Activated T-cell treated with anti-CD3 and anti-CD28 coated beads for 4 hours (primary cell): ENCODE data around the gene NFE2.
"Not testable (repeated sequence)": the region's sequence is repeated elsewhere in the genome, so short reads cannot be mapped to it uniquely, and the experiment has no call there.

ENCODE experiments used
- DNase-seq: peaks from one replicate; pipeline ENCODE4 v3.0.0-alpha.2; 2020

The NFE2 gene

DNA sequence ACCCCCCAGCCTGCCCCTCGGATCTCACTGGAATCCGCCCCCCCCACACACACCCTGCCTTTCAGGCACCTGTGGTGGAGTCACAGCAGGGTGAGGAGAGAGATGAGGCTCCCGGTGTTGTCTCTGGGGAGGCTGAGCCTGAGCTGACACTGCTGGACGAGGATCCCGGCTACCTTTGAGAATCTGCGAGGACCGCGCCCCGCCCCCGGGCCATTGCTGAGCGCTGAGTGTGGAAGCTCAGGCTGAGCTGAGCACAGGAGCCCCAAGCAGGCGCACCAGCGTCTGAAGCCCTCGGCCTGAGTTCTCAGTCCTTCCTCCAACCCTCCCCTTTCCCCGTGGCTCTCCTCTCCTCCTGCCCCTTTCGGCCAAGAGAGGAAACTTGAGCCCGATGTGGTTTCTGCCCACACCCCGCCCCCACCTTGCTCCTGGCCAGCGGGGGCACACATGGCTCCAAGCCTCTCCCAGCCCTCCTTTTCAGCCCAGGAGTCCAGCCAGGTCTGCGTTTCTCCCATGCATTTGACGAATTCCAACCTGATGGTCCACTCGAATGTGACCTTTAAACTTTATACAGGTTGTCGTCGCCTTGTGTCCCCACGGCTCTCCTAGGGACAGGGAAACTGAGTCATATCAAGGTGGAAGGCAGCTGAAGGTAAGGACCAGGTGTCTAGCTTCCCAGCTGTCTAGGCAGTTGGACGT, at the start of gene NFE2:
NFE2 (minus strand) TSS at position 284 of the 696 bp plus-strand sequence. CDS start 5,767 bp downstream, outside the sequence.
- DNase-seq: peak; percentile 16

DNA sequence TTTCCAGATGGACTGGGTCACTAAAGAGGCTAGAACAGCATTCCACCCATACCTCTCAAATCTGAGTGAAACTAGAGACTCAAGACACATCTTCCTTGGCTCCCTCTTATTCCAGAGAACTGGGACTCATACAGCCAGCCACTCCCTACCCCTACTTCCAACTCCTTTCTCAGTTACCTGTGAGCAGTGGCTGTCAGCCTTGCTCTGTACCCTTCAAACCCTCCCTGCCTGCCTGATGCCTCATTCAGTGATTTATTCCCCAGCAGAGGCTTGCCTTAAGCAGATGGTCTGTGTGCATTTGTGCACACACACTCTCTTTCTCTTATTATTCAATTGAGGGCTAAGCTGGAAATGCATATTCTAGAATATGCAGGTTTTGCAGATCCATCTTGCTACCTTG, 48.9 kb upstream of the NFE2 start:
- DNase-seq: no peak

DNA sequence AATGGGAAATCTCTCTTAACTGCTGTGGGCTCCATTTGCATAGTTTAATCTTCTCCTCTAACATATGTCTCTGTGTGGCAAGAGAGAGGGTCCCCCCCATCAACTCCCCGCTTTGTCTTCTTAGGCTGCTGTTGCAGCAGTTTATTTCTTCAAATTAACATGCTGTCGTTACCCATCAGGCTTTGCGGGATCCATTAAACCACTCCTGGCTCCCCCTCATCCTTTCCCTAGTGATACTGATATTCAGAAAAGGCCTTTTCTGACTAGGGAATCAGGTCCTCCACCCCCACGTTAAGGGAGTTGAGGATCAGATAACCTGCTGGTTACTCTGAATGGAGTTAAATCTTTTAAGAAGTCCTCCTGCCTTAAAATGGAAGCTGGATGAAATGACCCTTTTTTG, 48.2 kb upstream of the NFE2 start:
- no peak for DNase-seq

DNA sequence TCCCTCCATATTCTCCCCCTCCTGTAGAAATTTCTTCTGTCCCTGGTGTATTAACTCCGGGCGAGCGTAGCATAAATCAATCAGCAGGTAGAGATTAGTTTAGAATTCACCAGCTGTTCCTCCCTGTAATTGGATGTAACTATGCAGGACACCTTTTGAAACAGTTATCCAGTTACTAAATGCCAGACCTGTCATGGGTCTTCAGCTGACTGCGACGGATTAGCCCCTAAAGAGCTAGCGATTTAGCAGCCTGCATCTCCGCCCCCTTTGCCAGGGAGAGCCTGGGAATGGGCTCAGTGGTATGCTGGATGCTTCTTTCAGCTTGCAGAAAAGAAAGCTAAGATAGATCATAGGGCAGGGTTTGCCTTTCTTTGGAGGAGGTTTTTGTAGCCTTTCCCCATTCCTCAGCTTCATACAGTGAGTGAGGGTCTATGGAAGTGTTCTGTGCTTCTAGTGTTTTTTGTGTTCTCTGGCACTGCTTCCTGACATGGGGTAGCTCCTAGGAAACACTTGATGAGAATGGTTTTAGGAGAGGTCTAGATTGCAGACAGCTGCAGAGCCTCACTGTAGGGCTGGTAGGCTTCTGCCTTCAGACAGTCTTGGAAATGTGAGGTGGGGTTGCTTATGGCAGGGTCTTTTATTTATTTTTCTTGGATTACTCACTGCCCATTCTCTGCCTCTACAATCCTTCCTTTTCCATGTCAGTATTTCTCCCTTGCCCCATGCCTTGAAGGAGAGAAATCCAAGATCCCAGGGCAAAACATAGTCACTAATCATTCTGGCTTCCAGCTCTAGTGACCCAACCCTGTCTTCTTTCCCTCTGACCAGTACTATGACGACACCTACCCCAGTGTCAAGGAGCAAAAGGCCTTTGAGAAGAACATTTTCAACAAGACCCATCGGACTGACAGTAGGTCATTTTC, 40.8 kb upstream of the NFE2 start:
- DNase-seq: no peak

DNA sequence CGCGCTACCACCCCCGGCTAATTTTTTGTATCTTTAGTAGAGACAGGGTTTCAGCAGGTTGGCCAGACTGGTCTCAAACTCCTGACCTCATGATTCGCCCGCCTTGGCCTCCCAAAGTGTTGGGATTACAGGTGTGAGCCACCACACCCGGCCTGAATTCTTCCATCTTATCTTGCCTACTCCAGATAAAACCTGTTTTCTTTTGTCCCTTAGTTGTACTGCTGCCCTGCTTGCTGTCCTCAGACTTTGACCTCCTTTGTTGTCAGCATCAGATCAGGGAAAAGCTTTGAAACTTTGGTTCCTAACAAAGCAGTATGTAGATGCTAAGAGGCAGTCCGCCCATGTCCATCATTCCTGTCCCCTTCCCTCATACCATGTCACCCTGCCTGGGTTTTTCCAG, 40.0 kb upstream of the NFE2 start:
- DNase-seq: no peak

DNA sequence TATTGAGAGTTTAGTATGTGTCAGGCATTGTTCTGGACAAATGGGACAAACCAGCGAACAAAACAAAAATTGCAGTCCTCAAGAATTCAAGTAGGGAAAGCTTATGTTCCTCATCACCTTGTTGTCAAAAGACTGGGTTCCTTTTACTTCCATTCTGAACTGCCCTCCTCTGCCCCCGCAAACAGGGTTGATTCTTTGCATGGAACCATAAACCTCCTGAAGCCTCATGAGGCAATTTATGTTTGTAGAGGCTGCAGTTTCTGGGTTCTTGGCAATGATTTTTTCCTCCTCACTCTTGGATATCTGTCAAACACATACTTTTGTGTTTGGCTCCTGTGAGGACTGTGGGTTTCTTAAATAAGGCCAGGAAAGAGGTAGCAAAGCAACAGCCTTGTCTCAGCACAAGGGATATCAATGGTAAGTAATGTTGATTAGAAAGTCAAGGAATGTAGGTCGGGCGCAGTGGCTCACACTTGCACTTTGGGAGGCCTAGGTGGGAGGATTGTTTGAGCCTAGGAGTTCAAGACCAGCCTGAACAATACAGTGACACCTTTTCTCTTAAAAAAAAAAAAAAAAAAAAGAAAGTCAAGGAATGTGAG, 38.0 kb upstream of the NFE2 start:
- DNase-seq: no peak

DNA sequence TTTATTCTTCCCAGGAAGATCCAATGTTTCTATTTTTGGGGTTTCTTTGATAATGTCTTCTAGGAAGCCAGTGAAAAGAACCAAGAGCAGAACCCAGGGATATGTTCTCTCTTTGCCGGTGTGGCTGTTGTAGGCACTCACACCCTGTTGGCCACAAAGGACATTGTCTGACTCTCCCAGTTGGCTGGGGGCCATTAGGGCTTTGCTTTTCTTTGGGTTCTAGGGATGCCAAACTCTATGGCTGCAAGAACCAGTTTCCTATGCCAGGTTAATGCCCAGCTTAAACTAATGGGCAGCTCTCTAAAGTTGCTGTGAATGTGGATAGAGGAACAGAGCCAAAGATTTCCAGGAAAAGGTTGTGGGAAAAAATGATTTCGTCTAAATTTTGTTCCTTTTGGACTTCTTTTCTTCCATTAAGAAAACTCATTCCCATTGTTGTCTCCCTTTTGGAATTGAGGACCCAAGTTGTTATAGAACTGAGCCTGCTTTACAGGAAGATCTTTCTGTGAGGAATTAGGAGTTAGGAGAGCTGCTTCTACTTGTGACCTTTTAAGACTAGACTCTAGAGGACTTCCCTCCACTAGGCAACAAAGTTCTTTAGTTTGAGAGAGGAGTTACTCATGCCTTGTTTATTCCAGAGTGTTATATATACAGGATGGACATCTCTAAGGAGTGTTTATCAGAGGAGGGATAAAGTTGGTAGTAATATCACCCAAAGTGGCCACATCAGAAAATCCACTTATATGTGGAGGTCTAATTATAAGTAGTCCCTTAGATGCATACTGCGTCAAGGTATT, 37.2 kb upstream of the NFE2 start:
- no peak for DNase-seq

DNA sequence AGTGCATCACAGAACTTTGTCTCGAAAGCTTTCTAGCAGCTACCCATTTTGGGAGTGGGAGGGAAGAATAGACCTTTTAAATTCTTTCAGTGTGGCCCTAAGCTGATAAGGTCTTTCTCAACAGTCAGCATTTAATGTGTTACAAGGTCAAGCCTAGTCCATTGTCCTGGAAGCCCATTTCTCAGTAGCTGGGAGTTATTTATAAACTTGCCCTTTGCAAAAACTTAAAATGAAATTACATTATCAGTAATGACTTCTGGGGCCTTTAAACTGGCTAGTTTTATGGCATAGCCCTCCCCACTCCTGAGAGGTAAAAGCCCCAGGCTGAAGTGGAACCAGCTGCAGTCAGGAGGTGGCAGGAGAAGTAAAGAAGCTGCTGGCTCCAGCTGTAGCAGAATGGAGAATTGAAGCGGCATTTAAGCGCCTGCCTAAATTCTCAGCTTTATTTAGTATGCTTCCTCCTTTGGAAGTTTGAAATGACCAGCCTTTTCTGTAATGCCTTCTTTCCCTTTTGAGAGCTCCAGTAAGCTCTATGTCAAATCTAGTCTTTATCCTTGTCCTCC, 36.5 kb upstream of the NFE2 start:
- DNase-seq: no peak

DNA sequence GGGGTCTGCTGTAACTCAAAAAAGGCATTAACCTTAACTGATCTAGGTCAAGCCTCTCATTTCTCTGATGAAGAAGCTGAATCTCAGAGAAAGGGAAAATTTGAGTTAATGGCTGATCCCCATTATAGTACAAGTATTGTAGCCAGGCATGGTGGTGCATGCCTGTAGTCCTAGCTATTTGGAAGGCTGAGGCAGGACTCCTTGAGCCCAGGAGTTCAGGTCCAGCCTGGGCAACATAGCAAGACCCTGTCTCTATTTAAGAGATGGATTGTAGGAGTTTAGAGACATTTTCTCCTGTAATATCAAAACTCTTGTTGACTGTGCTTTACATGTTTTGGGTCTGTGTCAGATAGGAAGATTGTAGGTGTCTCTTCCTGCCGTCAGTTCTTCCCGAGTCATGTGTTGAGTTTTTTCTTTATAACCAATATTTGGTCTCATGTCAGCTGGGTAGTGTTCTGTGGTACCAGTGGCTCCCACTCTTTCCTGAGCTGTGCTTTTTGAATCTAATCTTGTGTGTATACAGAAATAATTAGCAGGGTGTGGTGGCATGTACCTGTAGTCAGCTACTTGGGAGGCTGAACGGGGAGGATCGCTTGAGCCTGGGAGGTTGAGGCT, 32.7 kb upstream of the NFE2 start:
- DNase-seq: no peak

DNA sequence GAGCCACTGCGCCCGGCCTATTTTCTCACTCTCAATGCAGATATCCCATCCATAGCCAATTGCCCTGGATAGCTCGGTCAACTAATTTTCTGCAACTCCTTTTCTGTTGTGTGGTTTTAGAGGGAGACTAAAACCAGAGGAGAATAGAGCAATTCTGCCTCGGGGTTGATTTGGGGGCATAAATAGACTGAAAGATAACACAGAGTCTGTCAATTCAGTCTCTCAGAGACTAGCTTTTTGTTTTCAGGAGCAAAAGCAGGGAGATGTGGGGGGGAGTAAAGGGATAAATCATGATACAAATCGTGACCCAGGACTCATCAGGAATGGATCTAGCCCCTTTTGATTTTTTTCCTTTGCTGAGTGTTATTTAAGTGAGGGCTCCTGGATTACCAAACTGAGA, 30.6 kb upstream of the NFE2 start:
- no peak for DNase-seq

DNA sequence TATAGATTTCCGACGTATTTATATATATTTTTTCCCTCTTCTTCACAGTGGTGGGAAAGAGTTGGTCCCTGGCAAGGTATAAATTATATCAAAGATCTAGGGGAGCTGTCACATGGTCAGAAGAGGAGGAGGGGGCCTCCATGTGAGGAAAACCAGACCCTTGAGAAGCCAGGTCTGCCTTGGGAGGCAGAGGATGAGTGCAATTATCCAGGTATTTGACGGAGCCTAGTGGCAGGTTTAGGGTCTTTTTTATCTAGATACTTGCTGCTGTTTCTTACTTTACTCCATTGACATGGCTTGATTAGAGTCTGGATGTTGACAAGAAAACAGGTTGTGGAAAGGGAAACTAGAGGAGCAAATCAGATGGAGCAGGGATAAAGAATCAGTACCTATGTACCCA, 29.6 kb upstream of the NFE2 start:
- DNase-seq: no peak

DNA sequence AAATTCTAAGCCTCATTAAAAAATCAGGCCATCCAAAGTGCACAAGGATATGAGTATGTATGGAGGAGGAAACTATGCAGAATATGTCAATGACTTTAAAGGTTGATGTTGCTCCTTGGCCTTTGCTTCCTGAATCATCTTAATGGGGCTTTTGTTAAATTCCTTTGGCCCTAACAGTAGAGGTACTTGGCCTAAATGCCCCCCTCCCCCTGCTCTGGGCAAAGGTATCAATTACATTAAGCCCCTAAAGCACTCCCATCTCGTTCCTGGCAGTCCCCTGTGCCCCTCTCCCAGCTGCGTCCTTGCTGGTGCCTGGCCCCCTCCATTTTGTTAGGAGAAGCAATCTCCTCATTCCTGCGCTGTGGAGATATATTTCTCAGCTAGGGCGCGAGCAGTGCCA, 28.9 kb upstream of the NFE2 start:
- DNase-seq: no peak

DNA sequence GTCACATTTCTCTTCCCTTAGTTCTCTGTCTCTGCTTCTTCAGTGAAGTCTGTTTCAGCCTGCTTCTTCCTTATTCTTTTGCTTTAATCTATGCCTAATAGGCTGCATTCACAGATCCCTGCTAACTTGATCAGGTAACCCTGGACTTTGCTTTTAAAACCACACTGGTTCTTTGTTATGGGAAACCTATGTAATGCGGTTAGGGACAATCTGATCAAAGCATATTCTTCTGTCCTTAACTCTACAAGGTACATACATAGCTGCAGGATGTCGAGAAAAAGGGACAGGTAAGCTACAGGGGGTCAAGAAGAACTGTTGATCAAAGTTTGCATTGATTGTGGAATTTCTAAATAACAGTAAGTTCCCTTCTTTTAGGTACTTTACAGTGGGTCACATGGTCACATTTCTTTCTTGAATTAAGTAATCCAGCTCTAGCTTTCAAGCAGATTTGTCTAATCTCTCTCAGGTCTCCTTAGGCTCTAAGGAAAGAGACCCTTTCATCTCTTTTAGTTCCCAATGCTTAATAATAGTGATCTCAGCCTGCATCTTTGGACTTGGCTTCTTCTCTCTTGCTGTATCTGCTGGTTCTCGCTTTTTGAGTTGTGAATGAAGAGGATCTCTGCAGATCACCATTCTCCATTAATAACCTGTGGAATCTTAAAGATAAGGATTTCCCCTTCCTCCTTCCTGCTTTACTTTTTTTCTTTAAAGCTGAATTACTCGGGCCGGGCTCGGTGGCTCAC, 28.0 kb upstream of the NFE2 start:
- DNase-seq: no peak

DNA sequence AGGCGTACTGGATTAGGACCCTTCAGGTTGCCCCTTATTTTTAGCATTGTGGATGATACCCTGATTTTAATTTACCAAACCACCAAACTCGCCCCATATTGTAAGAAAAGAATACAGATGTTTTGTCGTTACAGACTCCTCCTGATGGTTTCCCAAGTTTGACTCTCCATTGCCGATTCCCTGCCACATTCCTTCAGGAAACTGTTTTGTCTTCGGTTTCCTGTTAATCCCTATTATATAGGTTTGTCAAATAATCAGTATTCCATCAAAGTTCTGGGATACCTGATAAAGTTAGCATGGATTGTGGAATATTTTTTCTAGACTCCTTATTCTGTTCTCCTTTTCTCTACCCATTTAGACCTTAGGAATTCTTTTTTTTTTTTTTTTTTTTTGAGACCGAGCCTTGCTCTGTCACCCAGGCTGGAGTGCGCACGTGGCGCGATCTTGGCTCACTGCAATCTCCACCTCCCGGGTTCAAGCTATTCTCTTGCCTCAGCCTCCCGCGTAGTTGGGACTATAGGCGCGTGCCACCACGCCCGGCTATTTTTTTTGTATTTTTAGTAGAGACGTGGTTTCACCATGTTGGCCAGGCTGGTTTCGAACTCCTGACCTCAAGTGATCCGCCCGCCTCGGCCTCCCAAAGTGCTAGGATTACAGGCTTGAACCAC, 24.8 kb upstream of the NFE2 start:
- DNase-seq: not testable (repeated sequence)

DNA sequence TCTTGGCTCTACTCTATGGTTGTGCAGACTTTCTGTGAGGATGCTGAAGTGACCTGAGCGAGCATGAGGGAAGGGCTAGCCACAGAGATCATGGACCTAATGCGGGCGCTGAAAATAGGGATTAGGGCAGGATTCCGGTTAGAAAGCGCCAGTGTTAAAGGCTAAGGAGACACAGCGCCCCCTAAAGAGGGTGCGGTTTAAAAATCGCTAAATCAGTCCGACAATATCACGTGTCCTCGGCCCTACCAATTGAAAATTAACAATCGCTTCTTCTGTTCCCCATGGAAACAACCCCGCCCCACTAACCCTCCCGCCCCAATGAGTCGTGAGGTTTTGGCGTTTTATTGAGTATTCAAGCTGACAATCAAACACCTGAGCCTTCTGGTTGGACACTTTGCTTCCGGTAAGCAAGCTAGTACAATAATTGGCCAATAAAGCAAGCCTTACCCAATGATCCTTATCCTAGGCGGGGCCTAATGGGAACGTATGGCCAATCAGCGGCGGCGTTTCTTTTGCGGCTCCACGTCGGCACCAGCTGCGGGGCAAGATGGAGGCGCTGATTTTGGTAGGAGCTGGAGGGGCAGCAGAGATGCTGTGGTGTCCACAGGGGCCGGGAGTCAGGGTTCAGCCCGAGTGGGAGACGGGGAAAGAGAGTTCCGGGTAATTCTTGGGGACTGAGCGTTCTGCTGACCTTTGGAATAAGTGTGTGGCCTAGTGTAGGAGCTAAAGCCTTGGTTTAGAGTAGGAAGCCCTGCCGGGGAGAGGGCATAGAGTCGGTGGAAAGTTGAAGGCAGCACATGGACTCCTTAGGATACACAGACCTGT, 24.0 kb upstream of the NFE2 start, which contains the start of gene COPZ1:
COPZ1 (plus strand) TSS at position 515 of the 825 bp plus-strand sequence; CDS start at position 548, 33 bp downstream.
- DNase-seq: peak; percentile 93

DNA sequence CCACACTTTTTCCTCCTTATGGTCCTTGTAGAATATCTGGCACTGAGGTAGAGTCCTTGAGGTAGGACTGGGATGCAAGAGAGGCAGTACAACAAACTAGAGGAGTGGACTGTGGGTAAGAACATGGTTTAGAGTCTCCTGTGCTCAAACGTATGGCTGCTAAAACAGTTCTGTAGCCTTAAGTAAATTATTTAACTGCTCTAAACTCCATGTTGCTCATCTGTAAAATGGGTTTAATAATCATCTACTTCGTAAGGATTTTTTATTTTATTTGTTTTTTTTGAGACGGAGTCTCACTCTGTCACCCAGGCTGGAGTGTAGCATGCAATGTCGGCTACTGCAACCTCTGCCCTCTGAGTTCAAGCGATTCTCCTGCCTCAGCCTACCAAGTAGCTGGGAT, 20.5 kb upstream of the NFE2 start:
- DNase-seq: no peak

DNA sequence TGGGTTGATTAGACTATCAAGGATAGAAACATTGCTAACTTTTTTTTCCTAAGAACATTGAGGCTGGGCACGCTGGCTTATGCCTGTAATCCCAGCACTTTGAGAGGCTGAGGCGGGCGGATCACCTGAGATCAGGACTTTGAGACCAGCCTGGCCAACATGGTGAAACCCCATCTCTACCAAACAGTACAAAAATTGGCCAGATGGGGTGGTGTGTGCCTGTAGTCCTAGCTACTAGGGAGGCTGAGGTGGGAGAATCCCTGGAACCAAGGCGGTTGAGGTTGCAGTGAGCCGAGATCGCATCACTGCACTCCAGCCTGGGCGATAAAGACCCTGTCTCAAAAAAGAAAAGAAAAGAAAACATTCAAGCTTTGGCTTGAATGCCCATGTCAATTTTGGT, 11.5 kb upstream of the NFE2 start:
- DNase-seq: not testable (repeated sequence)

DNA sequence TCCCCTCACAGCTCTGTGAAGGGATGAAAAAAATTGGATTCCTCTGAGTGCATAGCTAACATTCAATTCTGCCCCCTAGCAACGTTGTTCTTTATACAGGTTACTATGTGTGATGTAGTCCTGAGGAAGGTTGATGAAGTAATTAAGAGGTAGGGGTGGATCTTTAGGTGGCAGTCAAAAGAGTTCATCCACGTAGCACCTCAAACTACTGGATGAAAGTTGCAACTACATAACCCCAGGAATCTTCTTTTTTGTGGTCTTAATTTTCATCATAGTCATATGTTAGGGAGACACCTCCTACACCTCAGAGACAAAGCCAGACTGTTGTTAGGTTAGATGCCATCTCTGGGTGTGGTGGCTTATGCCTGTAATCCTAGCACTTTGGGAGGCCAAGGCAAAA, 10.2 kb upstream of the NFE2 start:
- no peak for DNase-seq

DNA sequence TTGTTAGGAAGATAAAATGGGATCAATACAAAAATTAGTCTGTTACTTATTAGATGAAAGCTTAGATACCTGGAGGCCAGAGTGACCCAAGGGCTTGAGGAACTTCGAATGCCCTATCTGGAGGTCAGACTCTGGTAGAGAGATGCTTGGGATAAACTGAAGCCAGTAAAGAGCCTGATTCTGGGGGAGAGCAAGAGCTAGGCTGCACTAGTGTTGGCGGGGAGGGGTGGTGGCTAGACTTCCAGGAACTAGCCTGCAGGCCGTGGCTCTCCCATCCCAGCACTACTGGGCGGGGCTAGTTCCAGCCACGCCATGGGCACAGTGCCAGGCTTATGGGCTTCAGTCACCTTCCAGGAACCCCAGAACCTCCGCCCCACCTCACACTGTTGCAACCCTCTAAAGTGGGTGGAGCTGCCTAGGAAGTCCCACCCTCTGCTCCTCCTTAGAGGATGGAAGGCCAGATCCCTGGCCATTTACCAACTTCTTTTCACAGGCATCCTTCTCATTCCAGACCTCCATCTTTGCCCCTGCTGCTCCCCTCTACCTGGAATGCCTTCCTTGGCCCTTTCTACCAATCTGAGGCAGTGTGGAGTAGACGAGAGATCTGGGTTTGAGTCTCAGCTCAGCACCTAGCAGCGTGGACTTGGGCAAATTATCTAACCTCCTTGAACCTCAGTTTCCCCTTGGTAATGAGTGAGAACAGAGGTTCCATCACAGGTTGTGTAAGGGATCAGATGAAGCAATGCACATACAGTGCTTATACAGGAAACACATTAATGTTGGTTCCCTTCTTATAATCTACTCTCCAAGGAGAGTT, 6.3 kb upstream of the NFE2 start:
- DNase-seq: no peak
